NCI-H748 (cell line): ENCODE data around the gene DSTN.
A peak's percentile ranks its signal among the peaks of the same experiment; 100 is the strongest.

Experiments
- DNase-seq: peaks from one replicate; lab custom pipeline; 2025; ENCODE audit not compliant: unreplicated experiment; lab: John Stamatoyannopoulos, UW

Gene DSTN

GRCh38 chr20:17611540-17612286, 41.8 kb downstream of the DSTN start:
- no peak for DNase-seq

- DNase-seq: no peak
Observed at GRCh38 chr20:17612287-17612991, 42.6 kb downstream of the DSTN start.

GRCh38 chr20:17612992-17613327, 43.1 kb downstream of the DSTN start:
- DNase-seq: no peak

- DNase-seq: no peak
Observed at GRCh38 chr20:17613328-17614175, 43.7 kb downstream of the DSTN start.

GRCh38 chr20:17614176-17614811, 44.4 kb downstream of the DSTN start:
- peak; percentile 60 for DNase-seq

- no peak for DNase-seq
Observed at GRCh38 chr20:17614812-17615644, 45.2 kb downstream of the DSTN start.

GRCh38 chr20:17615645-17616479, 46.0 kb downstream of the DSTN start:
- peak; percentile 56 for DNase-seq

- no peak for DNase-seq
Observed at GRCh38 chr20:17616480-17617211, 46.8 kb downstream of the DSTN start.

- peak; percentile 79 for DNase-seq
Observed at GRCh38 chr20:17617212-17617867, 47.5 kb downstream of the DSTN start.

GRCh38 chr20:17617868-17618672, 48.2 kb downstream of the DSTN start:
- no peak for DNase-seq

GRCh38 chr20:17618673-17619013, 48.8 kb downstream of the DSTN start:
- DNase-seq: no peak

- no peak for DNase-seq
Observed at GRCh38 chr20:17619351-17620093, 49.6 kb downstream of the DSTN start.

- DNase-seq: no peak
Observed at GRCh38 chr20:17620371-17621228, 50.7 kb downstream of the DSTN start.

GRCh38 chr20:17621229-17621968, 51.5 kb downstream of the DSTN start:
- DNase-seq: no peak

GRCh38 chr20:17622086-17622850, 52.4 kb downstream of the DSTN start:
- no peak for DNase-seq
